ENCODE results near the gene ST6GALNAC3. TPM values are rescaled to one million over a fixed set of nuclear protein-coding genes. Genes with fewer than 3 reads are reported as not detected.

Gene ST6GALNAC3
- total and polyA plus RNA-seq, 2 experiments from 2014 or later = 29.4 to 33.3 TPM

DNA sequence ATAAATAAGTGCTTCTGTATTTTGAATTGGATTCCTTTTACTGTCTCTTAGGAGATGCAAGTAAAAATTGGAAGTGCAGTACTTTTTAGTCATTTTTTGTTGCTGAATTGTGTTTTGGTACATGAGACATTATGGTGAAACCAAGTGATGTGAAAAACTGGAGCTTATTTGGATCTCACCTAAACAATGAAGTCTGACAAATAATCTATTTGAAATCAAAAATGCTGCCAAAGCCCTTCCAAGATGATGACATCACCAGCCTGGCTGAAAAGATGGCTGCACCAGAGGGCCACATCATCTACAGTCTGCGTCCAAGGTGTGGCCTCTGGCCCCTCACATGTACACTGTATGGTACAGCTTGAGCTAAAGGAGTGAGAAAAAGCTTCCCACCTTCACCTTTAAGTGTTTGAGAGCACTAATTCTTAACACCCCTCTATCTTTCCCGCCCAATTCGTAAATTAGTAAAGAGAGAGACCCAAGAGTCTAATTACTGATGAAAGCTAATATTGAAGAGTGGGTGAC lies 600.2 kb downstream of the ST6GALNAC3 start:
- Histone ChIP-seq H3K4me2 (peak overlapping the region; percentile 22), H3K9me3 (ENCODE audit: low read depth) (no peaks in the 10 kb centered on the region), H3K9me2 (replicated peaks; ENCODE audit: insufficient read depth) (no peaks in the 10 kb centered on the region), H3K79me2 (no peaks in the 10 kb centered on the region), H3K36me3 (replicated peaks; ENCODE audit: insufficient read depth, low read depth) (no peaks in the 10 kb centered on the region), H2AFZ (no peak overlapping the region), H3K4me3 (no peak overlapping the region), H3K27ac (peak overlapping the region; percentile 5), H3K27me3 (no peaks in the 10 kb centered on the region), H3K4me1 (ENCODE audit: insufficient read depth) (no peaks in the 10 kb centered on the region), H4K20me1 (ENCODE audit: insufficient read depth, poor library complexity, severe bottlenecking) (no peaks in the 10 kb centered on the region)
- 98% methylated on average over 3 of the region's 3 CpGs for WGBS (ENCODE audit: low lambda C conversion rate, missing lambda C conversion rate)
- TF ChIP-seq EZH2 (IDR thresholded peaks at IDR 0.05; ENCODE audit: borderline replicate concordance) = no peak
- no peak for TF ChIP-seq CTCF (IDR thresholded peaks at IDR 0.05; ENCODE audit: poor library complexity)
- TF ChIP-seq EZH2phosphoT487 (IDR thresholded peaks at IDR 0.05; ENCODE audit: low read depth, severe bottlenecking, unreplicated experiment) = no peak
- DNase-seq (ENCODE audit: low spot score) = no peak

GRCh38 chr1:76677416-76678405 lies 603.2 kb downstream of the ST6GALNAC3 start:
- no peaks in the 10 kb centered on the region for H3K9me2 ChIP-seq (replicated peaks; ENCODE audit: insufficient read depth)
- no peak for DNase-seq (ENCODE audit: low spot score)

DNA sequence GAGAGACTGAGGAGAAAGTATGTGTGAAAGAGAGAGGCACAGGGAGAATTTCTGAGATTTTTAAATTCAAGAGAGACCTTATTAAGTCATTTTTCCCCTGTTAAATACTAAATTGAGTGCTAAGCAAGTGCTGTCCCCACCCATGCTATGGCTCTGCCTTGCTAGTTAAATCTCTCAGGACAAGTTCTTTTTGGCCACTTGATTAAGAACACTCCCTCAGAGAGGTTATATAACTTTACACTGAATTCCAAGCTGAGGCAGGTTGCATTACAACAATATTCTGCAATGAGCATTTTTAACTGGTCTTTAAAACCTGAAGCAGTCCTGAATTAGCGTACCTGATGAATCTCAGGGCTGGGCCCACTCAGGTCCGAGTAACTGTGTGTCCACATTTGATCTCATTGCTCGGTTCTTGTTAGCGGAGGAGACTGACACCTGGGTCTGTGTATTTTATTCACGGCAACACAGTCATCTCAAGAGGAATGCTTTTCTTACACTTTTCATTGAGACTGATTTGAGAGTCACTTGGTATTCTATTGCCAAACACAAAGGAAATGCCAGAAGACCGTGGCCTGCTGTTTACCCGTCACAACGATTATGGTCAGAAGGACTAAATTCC lies 605.1 kb downstream of the ST6GALNAC3 start:
- H3K27ac ChIP-seq = no peak overlapping the region
- no peaks in the 10 kb centered on the region for H3K9me2 ChIP-seq (replicated peaks; ENCODE audit: insufficient read depth)
- no peak overlapping the region for H3K4me2 ChIP-seq
- H3K4me1 ChIP-seq (ENCODE audit: insufficient read depth) = no peaks in the 10 kb centered on the region
- no peak for TF ChIP-seq CTCF (IDR thresholded peaks at IDR 0.05; ENCODE audit: poor library complexity)
- no peak for TF ChIP-seq EZH2 (IDR thresholded peaks at IDR 0.05; ENCODE audit: borderline replicate concordance)
- no peak for TF ChIP-seq EZH2phosphoT487 (IDR thresholded peaks at IDR 0.05; ENCODE audit: low read depth, severe bottlenecking, unreplicated experiment)
- WGBS (ENCODE audit: low lambda C conversion rate, missing lambda C conversion rate) = 86% methylated on average over 8 of the region's 8 CpGs
- no peaks in the 10 kb centered on the region for H3K36me3 ChIP-seq (replicated peaks; ENCODE audit: insufficient read depth, low read depth)
- no peaks in the 10 kb centered on the region for H3K79me2 ChIP-seq
- H3K27me3 ChIP-seq = no peaks in the 10 kb centered on the region
- no peak overlapping the region for H3K4me3 ChIP-seq
- DNase-seq (ENCODE audit: low spot score) = no peak
- H3K9me3 ChIP-seq (ENCODE audit: low read depth) = no peaks in the 10 kb centered on the region
- no peaks in the 10 kb centered on the region for H4K20me1 ChIP-seq (ENCODE audit: insufficient read depth, poor library complexity, severe bottlenecking)
- H2AFZ ChIP-seq = no peak overlapping the region

More at GRCh38 chr1:76677416-76678405, 603.2 kb downstream of the ST6GALNAC3 start:
- Histone ChIP-seq H3K79me2 (no peaks in the 10 kb centered on the region), H3K27me3 (no peaks in the 10 kb centered on the region), H3K4me3 (no peak overlapping the region), H2AFZ (no peak overlapping the region), H3K36me3 (replicated peaks; ENCODE audit: insufficient read depth, low read depth) (no peaks in the 10 kb centered on the region), H3K4me1 (ENCODE audit: insufficient read depth) (no peaks in the 10 kb centered on the region), H3K27ac (no peak overlapping the region), H3K9me3 (ENCODE audit: low read depth) (no peaks in the 10 kb centered on the region), H4K20me1 (ENCODE audit: insufficient read depth, poor library complexity, severe bottlenecking) (no peaks in the 10 kb centered on the region), H3K4me2 (no peak overlapping the region)
- 67% methylated on average over 5 of the region's 5 CpGs for WGBS (ENCODE audit: low lambda C conversion rate, missing lambda C conversion rate)
- TF ChIP-seq EZH2 (IDR thresholded peaks at IDR 0.05; ENCODE audit: borderline replicate concordance) (no peak), CTCF (IDR thresholded peaks at IDR 0.05; ENCODE audit: poor library complexity) (no peak)

All from hepatocyte (in vitro differentiated cells).